Measurements from ENCODE around the gene PRAMEF15. TPM values are rescaled to one million over a fixed set of nuclear protein-coding genes. Genes with fewer than 3 reads are reported as not detected.
"Not testable (repeated sequence)": the region's sequence is repeated elsewhere in the genome, so short reads cannot be mapped to it uniquely, and the experiment has no call there.

Gene PRAMEF15
- total RNA-seq (not detected), polyA plus RNA-seq (not detected)
- long read RNA-seq, donor 1, result 0 reads
- long read RNA-seq, donor 2, result 0 reads
- long read RNA-seq, donor 3, result 0 reads
- long read RNA-seq, donor 4, result 0 reads
- long read RNA-seq, donor 5, result 0 reads
- long read RNA-seq, donor 6, result 0 reads
- long read RNA-seq, donor 7, result 0 reads
- long read RNA-seq, donor 8, result 0 reads
- long read RNA-seq, donor 9, result 0 reads
- long read RNA-seq, donor 10, result 0 reads

GRCh38 chr1:13315281-13315680 lies at the start of gene PRAMEF15:
TSS of gene PRAMEF15 (plus strand) at chr1:13315581. CDS start at chr1:13318408, 2,827 bp downstream.
- H3K36me3 ChIP-seq; H3K9me3 ChIP-seq; DNase-seq; H3K4me3 ChIP-seq; H3K27ac ChIP-seq; H3K27me3 ChIP-seq; intact Hi-C loops (cut with DNase I; ENCODE audit: low total_unique reads); H3K4me1 ChIP-seq: not testable (repeated sequence)
- 43 to 67% (median 57%) methylated on average over 1 to 3 of the region's 4 CpGs for WGBS, 5 donors

GRCh38 chr1:13277016-13277415 lies 38.4 kb upstream of the PRAMEF15 start:
- H3K4me1 ChIP-seq; H3K9me3 ChIP-seq; intact Hi-C loops (cut with DNase I; ENCODE audit: low total_unique reads); DNase-seq; H3K4me3 ChIP-seq; H3K27me3 ChIP-seq; H3K27ac ChIP-seq; H3K36me3 ChIP-seq: not testable (repeated sequence)
- WGBS, 5 donors, result 20 to 40% (median 37%) methylated on average over 2 to 4 of the region's 6 CpGs; no CpG with 5 or more reads in 1 of the 5 donors

- H3K27me3 ChIP-seq; H3K27ac ChIP-seq; H3K36me3 ChIP-seq; H3K4me1 ChIP-seq; DNase-seq; H3K4me3 ChIP-seq; H3K9me3 ChIP-seq; intact Hi-C loops (cut with DNase I; ENCODE audit: low total_unique reads): not testable (repeated sequence)
- 65 to 81% (median 72%) methylated on average over 3 of the region's 3 CpGs for WGBS, 5 donors
Measured at GRCh38 chr1:13279617-13280016, 35.8 kb upstream of the PRAMEF15 start.

GRCh38 chr1:13285037-13285436 lies 30.3 kb upstream of the PRAMEF15 start, which contains the start of gene PRAMEF8:
TSS of gene PRAMEF8 (minus strand) at chr1:13285137. CDS start at chr1:13284091, 1,046 bp downstream.
- H3K4me3 ChIP-seq; H3K27ac ChIP-seq; H3K36me3 ChIP-seq; H3K9me3 ChIP-seq; H3K27me3 ChIP-seq; intact Hi-C loops (cut with DNase I; ENCODE audit: low total_unique reads); H3K4me1 ChIP-seq; DNase-seq: not testable (repeated sequence)
- no CpG with 5 or more reads among the region's 1 CpG for whole genome bisulfite sequencing, 5 donors

- intact Hi-C loops (cut with DNase I; ENCODE audit: low total_unique reads); H3K27me3 ChIP-seq; DNase-seq; H3K4me3 ChIP-seq; H3K27ac ChIP-seq; H3K9me3 ChIP-seq; H3K36me3 ChIP-seq; H3K4me1 ChIP-seq: not testable (repeated sequence)
- WGBS, 5 donors, result 67 to 95% (median 80%) methylated on average over 1 to 2 of the region's 3 CpGs; no CpG with 5 or more reads in 2 of the 5 donors
Measured at GRCh38 chr1:13289030-13289429, 26.4 kb upstream of the PRAMEF15 start.

GRCh38 chr1:13297216-13297931 lies 18.0 kb upstream of the PRAMEF15 start:
- H3K27me3 ChIP-seq; intact Hi-C loops (cut with DNase I; ENCODE audit: low total_unique reads); H3K27ac ChIP-seq; H3K4me1 ChIP-seq; DNase-seq; H3K9me3 ChIP-seq; H3K36me3 ChIP-seq; H3K4me3 ChIP-seq: not testable (repeated sequence)
- 85 to 94% (median 93%) methylated on average over 1 to 2 of the region's 5 CpGs for WGBS, 5 donors

GRCh38 chr1:13298699-13299098 lies 16.7 kb upstream of the PRAMEF15 start:
- H3K27ac ChIP-seq; H3K36me3 ChIP-seq; H3K4me1 ChIP-seq; intact Hi-C loops (cut with DNase I; ENCODE audit: low total_unique reads); H3K9me3 ChIP-seq; DNase-seq; H3K4me3 ChIP-seq; H3K27me3 ChIP-seq: not testable (repeated sequence)
- WGBS, 5 donors, result 91 to 100% (median 95%) methylated on average over 1 to 8 of the region's 27 CpGs

- H3K27ac ChIP-seq; H3K36me3 ChIP-seq; H3K4me1 ChIP-seq; H3K27me3 ChIP-seq; DNase-seq; H3K4me3 ChIP-seq; H3K9me3 ChIP-seq; intact Hi-C loops (cut with DNase I; ENCODE audit: low total_unique reads): not testable (repeated sequence)
Measured at GRCh38 chr1:13302197-13302596, 13.2 kb upstream of the PRAMEF15 start.

- WGBS, 5 donors, result no CpG with 5 or more reads among the region's 1 CpG
- H3K4me3 ChIP-seq; H3K9me3 ChIP-seq; H3K4me1 ChIP-seq; H3K27ac ChIP-seq; DNase-seq; H3K27me3 ChIP-seq; intact Hi-C loops (cut with DNase I; ENCODE audit: low total_unique reads); H3K36me3 ChIP-seq: not testable (repeated sequence)
Measured at GRCh38 chr1:13303239-13303638, 12.1 kb upstream of the PRAMEF15 start, which contains the start of gene PRAMEF33. TSS of gene PRAMEF33 (plus strand) at chr1:13303539. CDS start at chr1:13305955, 2,416 bp downstream.

- H3K27me3 ChIP-seq; H3K4me1 ChIP-seq; H3K4me3 ChIP-seq; H3K27ac ChIP-seq; intact Hi-C loops (cut with DNase I; ENCODE audit: low total_unique reads); H3K9me3 ChIP-seq; DNase-seq; H3K36me3 ChIP-seq: not testable (repeated sequence)
- 80 to 91% (median 85%) methylated on average over 6 to 8 of the region's 8 CpGs for WGBS, 5 donors
Measured at GRCh38 chr1:13342496-13342895, 27.1 kb downstream of the PRAMEF15 start.

GRCh38 chr1:13347034-13347433 lies 31.7 kb downstream of the PRAMEF15 start, which contains the start of gene PRAMEF14:
TSS of gene PRAMEF14 (minus strand) at chr1:13347134. CDS start at chr1:13345314, 1,820 bp downstream.
- H3K9me3 ChIP-seq; H3K4me1 ChIP-seq; H3K27me3 ChIP-seq; H3K4me3 ChIP-seq; intact Hi-C loops (cut with DNase I; ENCODE audit: low total_unique reads); DNase-seq; H3K36me3 ChIP-seq; H3K27ac ChIP-seq: not testable (repeated sequence)
- 61 to 81% (median 76%) methylated on average over 7 of the region's 7 CpGs for WGBS, 5 donors

- 84 to 95% (median 92%) methylated on average over 4 to 8 of the region's 8 CpGs for WGBS, 5 donors
- DNase-seq, result not testable (repeated sequence)
Measured at GRCh38 chr1:13353476-13353875, 38.1 kb downstream of the PRAMEF15 start.

More at GRCh38 chr1:13353476-13353875, 38.1 kb downstream of the PRAMEF15 start:
- H3K36me3 ChIP-seq; H3K4me1 ChIP-seq; intact Hi-C loops (cut with DNase I; ENCODE audit: low total_unique reads); H3K4me3 ChIP-seq; H3K27ac ChIP-seq; H3K27me3 ChIP-seq: not testable (repeated sequence)
- H3K9me3 ChIP-seq, result peaks cover 0 to 16% (median 10%) of the 10 kb centered on the region in 4 donors
